Amniotic epithelial cell (primary cell): ENCODE measurements around the gene KRTAP4-11.
"Not testable (repeated sequence)": the region's sequence is repeated elsewhere in the genome, so short reads cannot be mapped to it uniquely, and the experiment has no call there.

ENCODE experiments used
- DNase-seq: peaks from one replicate; pipeline ENCODE4 v3.0.0-alpha.2; 2010; ENCODE audit warnings: low read depth

Gene KRTAP4-11

DNA sequence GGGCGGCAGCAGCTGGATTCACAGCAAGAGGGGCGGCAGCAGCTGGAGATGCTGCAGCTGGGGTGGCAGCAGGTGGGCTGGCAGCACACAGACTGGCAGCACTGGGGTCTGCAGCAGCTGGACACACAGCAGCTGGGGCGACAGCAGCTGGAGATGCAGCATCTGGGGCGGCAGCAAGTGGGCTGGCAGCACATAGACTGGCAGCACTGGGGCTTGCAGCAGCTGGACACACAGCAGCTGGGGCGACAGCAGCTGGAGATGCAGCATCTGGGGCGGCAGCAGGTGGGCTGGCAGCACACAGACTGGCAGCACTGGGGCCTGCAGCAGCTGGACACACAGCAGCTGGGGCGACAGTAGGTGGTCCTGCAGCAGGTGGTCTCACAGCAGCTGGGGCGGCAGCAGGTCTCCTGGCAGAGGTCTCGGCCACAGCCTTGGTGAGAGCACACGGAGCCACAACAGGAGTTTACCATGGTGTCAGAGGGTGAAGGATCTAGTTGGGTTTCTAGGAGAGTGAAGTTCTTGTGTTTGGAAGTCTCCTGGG lies at the start of gene KRTAP4-11:
Gene KRTAP4-11, minus strand, starts transcription at position 528 of the 541 bp plus-strand sequence. Its CDS starts 58 bp downstream, at position 470.
- not testable (repeated sequence) for DNase-seq

DNA sequence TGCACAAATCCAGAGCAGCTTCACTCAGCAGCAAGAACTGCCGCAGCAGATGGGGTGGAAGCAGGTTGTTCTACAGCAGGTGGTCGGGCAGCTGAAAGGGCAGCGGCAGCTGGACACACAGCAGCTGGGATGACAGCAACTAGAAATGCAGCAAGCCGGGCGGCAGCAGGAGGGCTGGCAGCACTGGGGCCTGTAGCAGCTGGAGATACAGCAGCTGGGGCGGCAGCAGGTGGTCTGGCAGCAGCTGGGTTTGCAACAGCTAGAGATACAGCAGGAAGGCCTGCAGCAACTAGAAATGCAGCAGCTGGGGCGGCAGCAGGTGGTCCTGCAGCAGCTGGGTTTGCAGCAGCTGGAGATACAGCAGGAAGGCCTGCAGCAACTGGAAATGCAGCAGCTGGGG lies 49.4 kb upstream of the KRTAP4-11 start:
- DNase-seq = no peak

DNA sequence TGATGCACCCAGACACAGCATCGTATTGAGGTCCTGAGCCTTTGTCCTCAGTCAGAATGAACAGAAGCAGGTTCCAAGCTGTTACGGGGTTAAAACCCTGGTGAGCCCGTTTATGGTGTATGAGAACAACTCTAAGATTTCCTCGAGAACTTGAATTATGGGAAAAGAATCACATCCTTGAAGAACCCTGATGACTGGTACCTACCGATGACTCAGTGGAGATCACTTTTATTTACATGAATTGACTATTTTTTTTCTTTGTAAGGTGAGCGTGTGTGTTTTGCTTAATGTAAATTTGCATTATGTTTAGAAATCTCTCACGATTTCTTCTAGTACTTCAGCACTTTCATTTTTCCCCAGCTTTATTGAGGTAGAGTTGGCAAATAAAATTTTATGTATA lies 45.7 kb upstream of the KRTAP4-11 start:
- DNase-seq = peak; percentile 16

DNA sequence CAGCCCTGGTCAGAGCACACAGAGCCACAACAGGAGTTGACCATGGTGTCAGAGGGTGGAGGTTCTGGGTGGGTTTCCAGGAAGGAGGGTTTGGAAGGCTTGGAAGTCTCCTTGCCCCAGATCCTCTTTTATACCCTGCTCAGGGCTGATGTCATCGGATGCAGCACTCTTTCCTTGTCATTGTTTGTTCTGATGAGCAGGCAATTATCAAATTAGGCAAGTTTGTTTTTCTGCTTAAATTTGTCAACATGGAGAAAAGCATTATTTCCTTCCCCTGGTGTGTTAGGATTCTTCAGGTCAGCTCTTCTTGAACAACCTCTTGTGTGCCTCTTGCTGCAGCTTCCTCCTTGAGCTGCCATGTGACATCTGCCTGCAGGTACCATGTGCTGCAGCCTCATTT lies 42.5 kb upstream of the KRTAP4-11 start, which contains the start of gene KRTAP4-4:
Gene KRTAP4-4, minus strand, starts transcription at position 101 of the 400 bp plus-strand sequence. Its CDS starts 57 bp downstream, at position 44.
- no peak for DNase-seq

DNA sequence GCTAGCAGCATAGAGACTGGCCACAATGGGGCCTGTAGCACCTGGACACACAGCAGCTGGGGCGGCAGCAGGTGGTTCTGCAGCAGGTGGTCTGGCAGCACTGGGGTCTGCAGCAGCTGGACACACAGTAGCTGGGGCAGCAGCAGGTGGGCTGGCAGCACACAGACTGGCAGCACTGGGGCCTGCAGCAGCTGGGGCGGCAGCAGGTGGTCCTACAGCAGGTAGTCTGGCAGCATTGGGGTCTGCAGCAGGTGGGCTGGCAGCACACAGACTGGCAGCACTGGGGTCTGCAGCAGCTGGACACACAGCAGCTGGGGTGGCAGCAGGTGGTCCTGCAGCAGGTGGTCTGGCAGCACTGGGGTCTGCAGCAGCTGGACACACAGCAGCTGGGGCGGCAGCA lies 42.0 kb upstream of the KRTAP4-11 start:
- not testable (repeated sequence) for DNase-seq

DNA sequence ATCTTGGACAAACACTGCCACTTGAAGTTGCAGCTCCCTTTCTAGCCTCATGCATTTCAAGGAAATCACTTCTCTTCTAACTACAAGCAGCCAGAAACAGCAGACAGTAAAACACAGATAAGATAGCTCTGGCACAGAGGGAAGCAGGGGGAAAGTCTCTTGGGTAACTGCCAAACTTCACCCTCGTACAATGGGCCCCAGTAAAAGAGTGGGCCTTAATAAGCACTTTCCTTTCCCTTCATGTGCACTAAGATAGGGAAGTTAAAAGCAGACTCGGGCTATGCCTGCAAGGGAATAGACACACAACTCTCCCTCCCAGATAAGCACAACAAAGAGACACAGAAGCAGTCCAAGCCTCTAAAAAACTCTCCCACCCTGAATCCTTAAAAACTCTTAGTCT lies 35.7 kb upstream of the KRTAP4-11 start:
- peak; percentile 4 for DNase-seq

DNA sequence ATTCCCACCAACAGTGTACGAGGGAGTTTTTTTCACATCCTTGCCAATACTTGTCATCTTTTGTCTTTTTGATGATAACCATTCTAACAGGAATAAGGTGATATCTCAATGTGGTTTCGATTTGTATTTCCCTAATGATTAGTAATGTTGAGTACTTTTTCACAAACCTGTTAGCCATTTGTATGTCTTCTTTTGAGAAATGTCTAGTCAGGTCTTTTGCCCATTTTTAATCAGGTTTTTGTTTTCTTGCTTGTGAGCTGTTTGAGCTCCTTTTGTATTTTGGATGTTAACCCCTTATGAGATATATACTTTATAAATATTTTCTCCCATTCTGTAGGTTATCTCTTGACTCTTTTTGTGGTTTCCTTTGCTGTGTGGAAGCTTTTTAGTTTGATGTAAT lies 33.4 kb upstream of the KRTAP4-11 start:
- DNase-seq = no peak

DNA sequence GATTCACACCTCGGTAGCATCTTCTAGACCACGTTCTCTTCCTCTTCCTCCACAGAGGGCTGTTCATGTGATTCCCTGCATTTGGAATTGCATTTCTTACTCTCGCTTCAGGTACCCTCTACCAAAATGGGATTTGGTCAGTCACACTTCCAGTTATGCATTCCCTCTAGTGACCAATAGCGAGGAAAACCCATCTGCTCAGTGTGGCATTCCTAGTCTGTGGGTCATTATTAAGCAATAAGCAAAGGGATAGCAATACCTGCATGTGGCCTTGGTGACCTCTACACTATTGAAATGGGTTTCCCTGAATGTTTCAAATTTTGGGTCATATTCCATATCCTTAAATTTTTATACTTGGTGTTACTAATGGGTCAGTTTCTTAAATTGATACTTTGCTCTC lies 31.9 kb upstream of the KRTAP4-11 start:
- DNase-seq = no peak

DNA sequence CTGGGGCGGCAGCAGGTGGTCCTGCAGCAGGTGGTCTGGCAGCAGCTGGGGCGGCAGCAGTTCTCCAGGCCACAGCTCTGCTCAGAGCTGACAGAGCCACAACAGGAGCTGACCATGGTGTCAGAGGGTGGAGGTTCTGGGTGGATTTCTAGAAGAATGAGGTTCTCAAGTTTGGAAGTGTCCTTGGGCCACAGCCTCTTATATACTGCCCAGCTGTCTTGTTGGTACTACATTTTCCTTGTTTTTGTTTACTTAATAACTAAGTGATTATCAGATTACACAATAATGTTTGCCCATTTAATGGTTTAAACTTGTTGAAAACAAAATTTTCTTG lies 31.4 kb upstream of the KRTAP4-11 start, which contains the start of gene KRTAP4-5:
Gene KRTAP4-5, minus strand, starts transcription at position 174 of the 334 bp plus-strand sequence. Its CDS starts 58 bp downstream, at position 116.
- DNase-seq = no peak

DNA sequence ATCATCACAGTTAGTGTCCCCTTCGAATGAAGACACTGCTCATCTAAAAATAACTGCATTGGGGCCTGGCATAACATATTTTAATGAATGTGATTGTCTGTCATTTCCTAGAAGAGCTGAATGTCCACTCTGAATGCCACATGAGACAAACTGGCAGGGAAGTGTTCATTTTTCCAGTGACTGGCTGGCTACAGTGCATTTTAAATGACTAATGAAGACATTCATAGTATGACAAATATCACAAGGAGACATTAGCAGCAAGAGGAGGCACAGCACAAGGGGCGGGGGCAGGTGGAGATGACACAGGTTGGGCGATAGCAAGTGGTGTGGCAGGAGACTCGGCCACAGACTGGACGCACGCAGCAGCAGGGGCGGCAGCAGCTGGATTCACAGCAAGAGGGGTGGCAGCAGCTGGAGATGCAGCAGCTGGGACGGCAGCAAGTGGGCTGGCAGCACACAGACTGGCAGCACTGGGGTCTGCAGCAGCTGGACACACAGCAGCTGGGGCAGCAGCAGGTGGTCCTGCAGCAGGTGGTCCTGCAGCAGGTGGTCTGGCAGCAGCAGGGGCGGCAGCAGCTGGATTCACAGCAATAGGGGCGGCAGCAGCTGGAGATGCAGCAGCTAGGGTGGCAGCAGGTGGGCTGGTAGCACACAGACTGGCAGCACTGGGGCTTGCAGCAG lies 30.9 kb upstream of the KRTAP4-11 start:
- DNase-seq = not testable (repeated sequence)

DNA sequence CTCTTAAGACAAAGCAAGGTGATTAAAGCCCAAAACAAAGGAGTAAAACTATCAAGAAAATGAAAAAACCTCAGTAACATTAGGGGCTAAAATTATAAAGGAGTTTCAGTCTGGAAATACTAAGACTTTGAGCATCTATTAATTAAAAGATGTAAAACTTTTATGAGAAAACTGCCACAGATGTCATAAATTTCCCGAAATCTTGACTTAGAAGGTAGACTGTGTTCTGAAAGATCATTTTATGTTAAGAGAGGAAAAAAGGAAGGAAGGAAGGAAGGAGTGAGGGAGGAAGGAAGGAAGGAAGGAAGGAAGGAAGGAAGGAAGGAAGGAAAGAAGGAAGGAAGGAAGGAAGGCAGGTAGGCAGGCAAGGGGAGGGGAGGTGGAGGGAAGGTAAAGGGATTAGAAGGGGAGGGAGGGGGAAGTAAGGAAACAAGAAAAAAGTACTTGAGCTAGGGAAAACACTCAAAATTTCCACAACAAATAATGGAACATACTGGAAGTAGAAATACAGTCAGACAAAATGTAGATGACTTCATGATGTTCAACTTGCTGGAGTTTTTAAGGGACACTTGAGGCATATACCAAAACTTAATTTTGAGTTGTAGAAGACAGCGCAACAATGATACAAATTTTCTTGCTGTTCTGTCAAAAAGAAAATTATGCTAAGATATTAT lies 29.5 kb upstream of the KRTAP4-11 start:
- no peak for DNase-seq

DNA sequence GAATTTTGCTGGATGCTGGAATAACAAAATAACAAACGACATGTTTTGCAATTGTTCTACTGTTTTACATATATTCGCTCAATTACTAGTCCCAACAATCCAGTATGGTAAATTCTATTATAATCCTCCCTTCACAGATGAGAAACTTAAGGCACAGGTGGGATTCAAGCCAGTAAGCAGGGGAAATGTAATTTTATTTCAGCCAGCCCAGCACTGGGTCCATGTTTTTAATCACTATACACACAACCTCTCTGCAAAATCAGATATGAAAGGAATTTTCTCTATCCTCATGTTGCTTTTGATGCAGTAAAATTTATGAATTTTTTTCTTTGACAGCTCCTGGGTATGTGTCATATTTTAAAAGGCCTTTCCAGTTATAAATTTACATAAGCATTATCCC lies 27.1 kb upstream of the KRTAP4-11 start:
- no peak for DNase-seq

DNA sequence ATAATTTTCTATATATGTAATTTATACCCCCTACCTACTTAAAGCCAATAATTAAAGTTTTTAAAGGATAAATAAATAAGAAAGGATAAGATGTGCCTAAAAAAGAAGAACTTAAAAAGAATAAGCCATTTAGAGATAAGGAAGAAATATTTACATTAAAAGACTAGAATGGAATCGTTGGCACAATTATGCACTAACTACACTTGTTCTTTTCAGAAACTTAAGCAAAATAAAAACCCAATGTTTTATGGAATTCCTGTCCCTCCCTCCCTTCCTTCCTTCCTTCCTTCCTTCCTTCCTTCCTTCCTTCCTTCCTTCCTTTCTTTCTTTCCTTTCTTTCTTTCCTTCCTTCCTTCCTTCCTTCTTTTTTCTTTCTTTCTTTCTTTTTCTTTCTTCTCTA lies 26.7 kb upstream of the KRTAP4-11 start:
- no peak for DNase-seq

DNA sequence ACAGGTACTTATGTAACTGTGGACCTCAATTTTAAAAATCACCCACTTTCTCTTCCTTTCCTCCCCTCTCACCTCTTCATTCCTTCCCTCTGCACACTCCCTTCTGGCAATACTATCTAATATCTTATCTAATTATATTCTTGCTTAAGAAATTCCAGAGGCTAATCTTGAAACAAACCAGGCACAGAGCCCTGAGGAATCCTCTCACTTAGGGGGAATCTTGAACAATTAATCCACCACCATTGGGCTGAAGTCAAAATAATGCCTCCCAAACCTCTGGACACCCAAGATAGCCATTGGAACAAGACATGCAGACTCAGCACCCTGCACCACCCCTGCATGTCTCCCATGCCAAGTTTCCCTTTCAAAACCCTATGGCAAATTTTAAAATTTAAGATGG lies 23.2 kb upstream of the KRTAP4-11 start:
- peak; percentile 51 for DNase-seq

DNA sequence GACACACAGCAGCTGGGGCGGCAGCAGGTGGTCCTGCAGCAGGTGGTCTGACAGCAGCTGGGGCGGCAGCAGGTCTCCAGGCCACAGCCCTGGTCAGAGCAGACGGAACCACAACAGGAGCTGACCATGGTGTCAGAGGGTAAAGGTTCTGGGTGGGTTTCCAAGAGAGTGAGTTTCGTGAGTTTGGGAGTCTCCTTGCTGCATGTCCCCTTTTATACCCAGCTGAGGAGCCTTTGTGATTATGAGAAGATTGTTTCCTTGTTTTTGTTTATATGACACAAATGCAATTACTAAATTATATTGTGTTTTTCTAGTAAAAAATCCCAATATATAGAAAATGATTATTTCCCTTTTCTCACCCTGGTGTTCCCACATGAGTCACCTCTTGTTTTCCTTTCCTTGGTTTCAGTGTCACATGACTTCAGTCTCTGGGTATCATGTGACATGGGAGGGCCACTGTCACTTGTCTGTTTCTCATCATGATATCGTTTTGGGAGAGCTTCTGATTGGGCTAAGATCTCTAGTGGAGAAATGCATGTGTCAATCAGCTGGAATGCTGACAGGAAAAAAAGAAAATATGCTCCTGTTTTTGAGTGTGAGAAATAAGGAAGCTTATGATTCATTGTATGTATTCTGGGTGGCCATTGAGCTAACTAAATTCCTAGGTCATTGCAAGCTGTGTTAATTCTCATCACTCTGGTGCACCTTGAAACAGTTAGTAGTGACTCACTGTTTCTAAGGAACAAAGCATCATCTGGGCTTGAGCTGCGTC lies 22.4 kb upstream of the KRTAP4-11 start, which contains the start of gene KRTAP4-6:
Gene KRTAP4-6, minus strand, starts transcription at position 185 of the 772 bp plus-strand sequence. Its CDS starts 57 bp downstream, at position 128.
- DNase-seq = peak; percentile 84

DNA sequence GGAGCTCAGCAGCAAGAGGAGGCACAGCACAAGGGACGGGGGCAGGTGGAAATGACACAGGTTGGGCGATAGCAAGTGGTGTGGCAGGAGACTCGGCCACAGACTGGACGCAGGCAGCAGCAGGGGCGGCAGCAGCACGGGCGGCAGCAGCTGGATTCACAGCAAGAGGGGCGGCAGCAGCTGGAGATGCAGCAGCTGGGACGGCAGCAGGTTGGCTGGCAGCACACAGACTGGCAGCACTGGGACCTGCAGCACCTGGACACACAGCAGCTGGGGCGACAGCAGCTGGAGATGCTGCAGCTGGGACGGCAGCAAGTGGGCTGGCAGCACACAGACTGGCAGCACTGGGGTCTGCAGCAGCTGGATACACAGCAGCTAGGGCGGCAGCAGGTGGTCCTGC lies 21.7 kb upstream of the KRTAP4-11 start:
- DNase-seq = not testable (repeated sequence)

DNA sequence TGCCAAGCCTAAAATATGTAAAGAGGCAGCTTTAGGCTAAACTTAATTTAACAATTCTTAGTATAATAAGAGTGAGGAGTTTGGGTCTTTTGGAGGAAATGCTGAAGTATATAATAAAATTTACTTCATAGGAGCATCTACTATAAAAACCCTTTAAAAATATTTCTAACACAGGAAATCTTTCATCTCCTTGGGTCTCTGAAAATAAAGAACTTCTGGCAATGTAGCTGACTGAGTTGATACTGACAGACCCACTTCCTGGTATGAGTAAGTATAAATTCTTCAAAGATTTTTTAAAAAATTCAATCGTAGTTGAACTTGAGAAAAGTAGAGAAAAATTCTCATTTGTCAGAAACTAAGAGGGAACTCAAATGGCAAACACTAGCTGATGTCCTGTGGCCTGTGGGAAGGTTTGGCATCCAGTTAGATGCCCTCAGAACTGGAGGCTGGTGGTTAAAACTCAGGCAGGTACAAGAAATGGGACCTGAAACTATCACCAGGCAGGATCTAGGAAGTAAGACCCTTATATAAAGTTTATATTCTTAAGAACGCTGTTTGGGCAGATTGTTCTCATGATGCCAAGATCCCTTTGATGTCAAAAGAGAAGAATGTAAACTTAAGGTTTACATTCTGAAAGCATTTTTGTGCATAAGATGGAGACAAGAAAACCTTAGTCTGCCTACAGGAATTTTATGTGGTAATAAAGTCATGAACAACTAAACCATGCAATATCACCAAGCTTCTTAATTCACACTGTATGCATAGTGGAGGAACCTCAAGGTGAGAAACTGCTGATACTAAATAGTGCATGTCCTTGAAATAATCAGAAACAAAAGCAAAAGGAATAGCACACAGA lies 15.9 kb upstream of the KRTAP4-11 start:
- no peak for DNase-seq

DNA sequence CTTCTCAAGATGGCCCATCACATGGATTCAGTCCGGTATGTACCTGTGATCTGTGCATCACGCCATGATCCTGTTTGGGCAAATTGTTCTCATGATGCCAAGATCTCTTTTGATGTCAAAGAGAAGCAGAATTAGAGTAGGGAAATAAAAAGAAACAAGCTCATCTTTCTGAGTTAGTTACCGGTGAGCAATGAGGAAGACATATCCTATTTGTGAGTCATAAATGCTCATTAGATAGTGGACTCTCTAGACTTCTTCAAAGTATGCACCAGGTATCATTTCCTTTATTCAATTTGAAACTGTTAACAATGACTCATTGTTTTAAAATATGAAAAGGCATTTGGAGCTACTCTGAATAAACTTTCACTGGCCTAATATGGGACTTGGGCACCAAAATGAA lies 13.8 kb upstream of the KRTAP4-11 start:
- DNase-seq = peak; percentile 32

DNA sequence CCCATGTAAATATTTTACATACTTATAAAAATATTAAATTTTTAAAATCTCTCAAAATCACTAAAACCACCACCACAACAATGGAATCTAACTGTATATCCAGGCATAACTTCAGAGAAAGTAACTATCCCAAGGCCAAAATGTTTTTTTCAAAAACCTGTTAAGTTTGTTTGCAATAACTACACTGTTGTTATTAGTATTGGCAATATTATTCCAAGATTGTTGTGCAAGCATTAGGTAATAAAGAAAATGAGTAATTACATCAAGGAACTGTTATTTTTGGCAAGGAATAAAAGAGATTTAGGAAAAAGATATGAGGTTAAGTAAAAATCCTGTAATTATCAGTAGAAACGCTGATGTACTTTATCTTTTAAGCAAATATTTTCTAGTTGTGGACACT lies 9.2 kb upstream of the KRTAP4-11 start:
- no peak for DNase-seq

DNA sequence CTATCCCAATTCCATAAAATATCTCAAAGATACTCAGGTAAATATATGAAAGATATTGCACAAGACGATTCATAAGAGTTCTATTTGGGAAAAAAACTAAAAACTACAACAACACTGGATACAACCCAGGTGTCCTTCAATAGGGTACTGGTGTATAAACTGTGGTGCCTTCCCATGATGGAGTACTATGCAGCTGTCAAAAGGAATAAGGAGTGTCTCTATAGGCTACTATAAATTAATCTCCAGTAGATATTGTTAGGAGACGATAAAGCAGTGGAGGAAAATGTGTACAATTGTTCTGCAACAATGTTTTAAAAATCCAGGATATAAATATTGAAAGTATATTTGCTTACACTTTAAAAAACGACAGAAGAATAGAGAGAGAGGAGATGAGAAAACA lies 8.2 kb upstream of the KRTAP4-11 start:
- no peak for DNase-seq

DNA sequence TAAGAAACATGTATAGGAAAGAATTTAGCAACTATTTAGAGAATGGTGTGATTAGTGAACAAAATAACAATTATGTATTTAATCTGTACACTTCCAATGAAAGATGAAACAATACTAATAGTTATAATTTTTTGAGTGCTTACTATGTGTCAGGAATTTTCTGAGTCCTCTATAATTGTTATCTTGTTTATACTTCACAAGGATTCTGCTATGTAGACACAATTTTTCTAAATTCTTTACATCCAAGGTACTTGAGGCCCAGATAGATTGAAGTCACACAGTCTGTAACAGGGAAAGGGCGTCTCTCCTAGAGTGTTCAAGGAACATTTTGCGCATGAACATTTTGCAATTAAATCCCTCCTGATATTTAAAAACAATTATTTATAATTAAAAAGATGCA lies 6.9 kb upstream of the KRTAP4-11 start:
- no peak for DNase-seq
